Body of pancreas (tissue), 4 donors: ENCODE measurements around the gene ADCY2.

Experiments
- CTCF ChIP-seq, 7 experiments: fragments of 450-650 bp in 4 of 7; fragments of 200-600 bp in 3 of 7; sonication (generic) in 3 of 7; IDR thresholded peaks; one replicate each; pipeline ENCODE4 v1.5.1; 2016 to 2019; ENCODE audit warnings: antibody characterized with exemption in 7 of 7
- POLR2A ChIP-seq, 3 donors: fragments of 450-650 bp; IDR thresholded peaks; one replicate each; pipeline ENCODE4 v1.6.1; 2016; ENCODE audit warnings: antibody characterized with exemption in 3 of 3, mild to moderate bottlenecking in 2 of 3

DNA sequence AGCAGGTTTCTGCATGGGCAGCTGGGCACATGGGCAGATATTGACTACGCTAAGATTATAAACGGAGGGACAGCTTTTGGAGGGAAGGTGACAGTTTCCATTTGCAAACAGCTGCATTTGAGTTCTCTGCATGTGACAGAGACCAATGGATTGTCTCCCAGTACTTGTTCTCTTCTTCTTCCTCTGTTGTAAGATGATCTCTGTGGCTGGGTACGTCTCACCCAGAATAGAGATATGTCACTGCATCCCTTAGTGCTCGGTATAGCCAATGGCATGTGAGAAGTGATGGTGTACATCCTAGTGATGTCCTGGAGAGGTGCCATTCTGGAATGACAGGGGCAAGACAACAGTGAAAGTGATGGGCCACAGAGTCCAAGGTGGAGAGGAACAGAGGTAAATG, 283.7 kb downstream of the ADCY2 start:
- TF ChIP-seq CTCF (IDR thresholded peaks at IDR 0.05) (no peak), POLR2A (IDR thresholded peaks at IDR 0.05) (no peak)
